ENCODE data around the gene WDR36.

- TF ChIP-seq CTCF (IDR thresholded peaks at IDR 0.05), result no peak
- TF ChIP-seq POLR2A (IDR thresholded peaks at IDR 0.05), result no peak
Observed at GRCh38 chr5:111153483-111153882, 61.3 kb downstream of the WDR36 start.
